Osteoblast (primary cell): ENCODE measurements around the gene RPL10A. TPM values are rescaled to one million over a fixed set of nuclear protein-coding genes. Genes with fewer than 3 reads are reported as not detected.

Experiments
- DNase-seq: peaks from one replicate; pipeline ENCODE4 v3.0.0; 2011; ENCODE audit warnings: low spot score, mixed read lengths; ENCODE audit not compliant: insufficient read length; ENCODE audit errors: missing footprints
- H2AFZ ChIP-seq: 2 replicates; pipeline ENCODE4 v1.6.0; 2011; ENCODE audit warnings: mild to moderate bottlenecking, low read length
- H3K27ac ChIP-seq: 2 replicates; pipeline ENCODE4 v1.5.1; 2011; ENCODE audit warnings: mild to moderate bottlenecking, low read depth, low read length, moderate library complexity
- H3K27me3 ChIP-seq: 2 replicates; pipeline ENCODE4 v1.6.0; 2012; ENCODE audit warnings: mild to moderate bottlenecking, control low read depth, inconsistent platforms, low read length, moderate library complexity; ENCODE audit not compliant: insufficient read depth
- H3K36me3 ChIP-seq: 2 replicates; pipeline ENCODE4 v1.5.1; 2011; ENCODE audit warnings: mild to moderate bottlenecking, low read length, control low read depth, moderate library complexity; ENCODE audit not compliant: insufficient read depth
- H3K4me1 ChIP-seq: 2 replicates; pipeline ENCODE4 v1.5.1; 2011; ENCODE audit warnings: mild to moderate bottlenecking, low read length, control low read depth, moderate library complexity; ENCODE audit not compliant: insufficient read depth
- H3K4me2 ChIP-seq: 2 replicates; pipeline ENCODE4 v1.6.0; 2011; ENCODE audit warnings: mild to moderate bottlenecking, low read length; ENCODE audit not compliant: insufficient read depth
- H3K4me3 ChIP-seq: fragments of 200-600 bp; sonication (generic); 3 replicates; pipeline ENCODE4 v1.5.1; 2012; ENCODE audit warnings: mild to moderate bottlenecking, low read length, inconsistent platforms; ENCODE audit not compliant: insufficient read depth
- H3K79me2 ChIP-seq: 2 replicates; pipeline ENCODE4 v1.6.0; 2012; ENCODE audit warnings: mild to moderate bottlenecking, low read length, control low read depth, inconsistent platforms; ENCODE audit not compliant: insufficient read depth
- H3K9me3 ChIP-seq: 2 replicates; pipeline ENCODE4 v1.5.1; 2011; ENCODE audit warnings: low read depth, low read length, control low read depth
- H4K20me1 ChIP-seq: 2 replicates; pipeline ENCODE4 v1.6.0; 2012; ENCODE audit warnings: mild to moderate bottlenecking, low read length, control low read depth; ENCODE audit not compliant: insufficient read depth
- CTCF ChIP-seq: IDR thresholded peaks from 2 replicates; pipeline ENCODE4 v1.5.1; 2011; ENCODE audit warnings: mild to moderate bottlenecking, low read depth, low read length, moderate library complexity; ENCODE audit errors: extremely low read depth
- total RNA-seq: library from RNA; depleted of rRNA; stranded (reverse); fragments of >200 nt; gene quantifications from 2 replicates; pipeline ENCODE4 v1.2.3, GENCODE V29; 2012

The RPL10A gene
- total RNA-seq, 1 donor: 1,373 TPM

- no peak overlapping the region for H3K4me2 ChIP-seq
- H4K20me1 ChIP-seq: peaks cover 36% of the 10 kb centered on the region
- H3K4me1 ChIP-seq: peaks cover 38% of the 10 kb centered on the region
Measured at GRCh38 chr6:35491558-35492257, 23.5 kb downstream of the RPL10A start.

GRCh38 chr6:35492258-35492973 is 24.2 kb downstream of the RPL10A start:
- Histone ChIP-seq H3K4me3 (no peak overlapping the region), H3K27ac (no peak overlapping the region), H4K20me1 (peaks cover 36% of the 10 kb centered on the region), H3K27me3 (no peaks in the 10 kb centered on the region), H3K36me3 (no peaks in the 10 kb centered on the region), H3K79me2 (peaks cover 82% of the 10 kb centered on the region), H3K4me2 (no peak overlapping the region), H3K9me3 (no peaks in the 10 kb centered on the region), H2AFZ (no peak overlapping the region), H3K4me1 (peaks cover 38% of the 10 kb centered on the region)
- DNase-seq: no peak
- TF ChIP-seq CTCF: no peak

More at GRCh38 chr6:35491558-35492257, 23.5 kb downstream of the RPL10A start:
- TF ChIP-seq CTCF: no peak
- DNase-seq: peak; percentile 71
- Histone ChIP-seq H3K4me3 (no peak overlapping the region), H3K9me3 (no peaks in the 10 kb centered on the region), H3K79me2 (peaks cover 87% of the 10 kb centered on the region), H3K27me3 (no peaks in the 10 kb centered on the region), H2AFZ (no peak overlapping the region), H3K27ac (no peak overlapping the region), H3K36me3 (no peaks in the 10 kb centered on the region)

- H3K4me1 ChIP-seq: peaks cover 33% of the 10 kb centered on the region
- H4K20me1 ChIP-seq: peaks cover 34% of the 10 kb centered on the region
- peak; percentile 77 for DNase-seq
- no peak overlapping the region for H2AFZ ChIP-seq
- no peaks in the 10 kb centered on the region for H3K9me3 ChIP-seq
- no peaks in the 10 kb centered on the region for H3K36me3 ChIP-seq
- H3K4me2 ChIP-seq: no peak overlapping the region
- H3K4me3 ChIP-seq: no peak overlapping the region
- no peak for TF ChIP-seq CTCF
- H3K27me3 ChIP-seq: no peaks in the 10 kb centered on the region
- H3K79me2 ChIP-seq: peaks cover 77% of the 10 kb centered on the region
- H3K27ac ChIP-seq: no peak overlapping the region
Measured at GRCh38 chr6:35492974-35493284, 24.7 kb downstream of the RPL10A start.

DNA sequence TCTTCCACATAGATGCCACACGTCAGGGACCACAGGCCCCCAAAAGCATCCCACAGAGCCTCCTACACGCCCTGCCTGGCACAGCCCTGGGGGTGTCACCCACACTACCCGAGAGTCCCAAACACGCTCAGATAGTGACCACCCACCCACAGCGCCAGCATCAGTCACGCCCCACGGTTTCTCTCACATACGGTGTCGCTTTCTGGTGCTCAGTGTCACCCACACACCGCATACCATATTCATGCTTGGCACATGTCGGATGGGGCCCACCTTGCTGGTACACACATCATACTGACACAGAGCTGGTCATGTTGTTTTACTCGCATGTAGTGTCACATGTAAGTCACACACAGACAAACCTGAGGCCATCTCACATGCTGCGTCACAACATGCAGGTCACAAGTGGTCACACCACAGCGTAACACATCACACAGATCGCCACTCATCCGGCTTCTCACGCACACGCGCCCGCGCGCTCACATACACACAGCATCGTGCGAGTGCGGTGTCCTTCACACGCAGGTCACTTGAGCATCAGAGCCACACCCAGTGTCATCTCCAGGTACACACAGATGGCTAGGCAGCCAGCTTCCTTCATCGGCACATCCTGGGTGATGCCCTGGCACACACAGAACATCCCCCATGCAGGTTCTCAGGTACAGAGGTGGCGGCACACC is 25.2 kb downstream of the RPL10A start:
- Histone ChIP-seq H3K4me3 (no peak overlapping the region), H3K36me3 (no peaks in the 10 kb centered on the region), H3K4me2 (peak overlapping the region; percentile 44), H3K9me3 (no peaks in the 10 kb centered on the region), H3K79me2 (peaks cover 72% of the 10 kb centered on the region), H3K27me3 (no peaks in the 10 kb centered on the region), H4K20me1 (peaks cover 32% of the 10 kb centered on the region), H3K27ac (peak overlapping the region; percentile 51), H3K4me1 (peaks cover 32% of the 10 kb centered on the region), H2AFZ (no peak overlapping the region)
- no peak for TF ChIP-seq CTCF
- peak; percentile 83 for DNase-seq
